C4-2B (cell line): ENCODE results near the gene GPER1.

ENCODE experiments used
- CTCF ChIP-seq: fragments of 450-650 bp; conservative IDR thresholded peaks from 2 replicates; pipeline ENCODE4 v1.5.1; 2017; ENCODE audit warnings: mild to moderate bottlenecking
- ZFX ChIP-seq: fragments of 450-650 bp; IDR thresholded peaks from 2 replicates; pipeline ENCODE4 v1.6.1; 2017

- TF ChIP-seq CTCF: peak; percentile 93
- TF ChIP-seq ZFX: no peak
Observed at GRCh38 chr7:1065585-1066241, 22.2 kb upstream of the GPER1 start.
